GM12874 (cell line): ENCODE data around the gene CDX1.

Source experiments
- CTCF ChIP-seq: IDR thresholded peaks from 2 replicates; pipeline ENCODE4 v1.5.1; 2011; ENCODE audit warnings: low read depth, mild to moderate bottlenecking, control low read depth, low read length, moderate library complexity; ENCODE audit not compliant: insufficient read depth

The CDX1 gene

GRCh38 chr5:150188146-150188842 lies 21.7 kb downstream of the CDX1 start:
- TF ChIP-seq CTCF = no peak

DNA sequence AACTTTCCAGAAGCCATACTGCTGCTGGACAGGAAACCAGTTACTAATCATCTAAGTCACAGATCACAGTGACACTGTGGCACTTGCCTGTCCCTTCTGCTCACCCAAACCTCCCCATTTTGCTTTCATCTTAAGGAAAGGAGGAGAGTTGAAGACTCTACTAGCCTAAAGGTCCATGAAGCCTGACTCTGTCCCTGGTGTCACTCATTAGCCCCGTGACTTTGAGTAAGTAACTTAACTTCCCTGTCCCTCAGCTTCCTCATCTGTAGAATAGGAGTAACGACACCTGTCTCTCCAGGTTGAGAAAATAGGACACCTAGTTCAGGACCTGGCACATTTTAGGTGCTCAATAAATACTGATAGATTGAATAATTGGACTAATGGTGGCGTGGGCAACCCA lies 22.7 kb downstream of the CDX1 start:
- TF ChIP-seq CTCF = no peak

- no peak for TF ChIP-seq CTCF
Measured at GRCh38 chr5:150189728-150190502, 23.3 kb downstream of the CDX1 start, which contains the start of gene SLC6A7. TSS of gene SLC6A7 (plus strand) at chr5:150190062. CDS start at chr5:150190328, 266 bp downstream.

DNA sequence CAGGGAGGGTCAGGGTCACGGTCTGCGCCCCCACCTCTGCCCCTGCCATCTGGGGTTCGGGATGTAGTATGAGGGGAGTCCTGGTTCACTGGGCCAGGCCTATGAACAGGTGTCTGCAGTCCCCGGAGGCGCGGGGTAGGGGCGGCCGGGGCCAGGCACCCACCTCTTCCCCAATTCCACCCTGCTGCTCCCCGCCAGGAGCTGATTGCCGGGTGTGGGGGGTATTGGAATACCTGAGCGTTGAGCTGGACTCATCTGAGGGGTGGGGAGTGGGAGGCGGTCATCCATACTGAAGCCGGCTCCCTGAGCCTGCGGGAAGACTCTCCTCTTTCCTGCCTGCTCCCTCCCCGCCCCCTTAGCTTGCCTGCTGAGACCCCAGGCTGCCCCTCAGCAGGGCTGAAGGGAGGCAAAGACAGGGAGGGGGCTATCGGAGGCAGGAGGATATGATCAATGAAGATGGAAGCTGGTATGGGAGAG lies 24.0 kb downstream of the CDX1 start:
- TF ChIP-seq CTCF = no peak

- no peak for TF ChIP-seq CTCF
Measured at GRCh38 chr5:150190987-150191386, 24.4 kb downstream of the CDX1 start.

DNA sequence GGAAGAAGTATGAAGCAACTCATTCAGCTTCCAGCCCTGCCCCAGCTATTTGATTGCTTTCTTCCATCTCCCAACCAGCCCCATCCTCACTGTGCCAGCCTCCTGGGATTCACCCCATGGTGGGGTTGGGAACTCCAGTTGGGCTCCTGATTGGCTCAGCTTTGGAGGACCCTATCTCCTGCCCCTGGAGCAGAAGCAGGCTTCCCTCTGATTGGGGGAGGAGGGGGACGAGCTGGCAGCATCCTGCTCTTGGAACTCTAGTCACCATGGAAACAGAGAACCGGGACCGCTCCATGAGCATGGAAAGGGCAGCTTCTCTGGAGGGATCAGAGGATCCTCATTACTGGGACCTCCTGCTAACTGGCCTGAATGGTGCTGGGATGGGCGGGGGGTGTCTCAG lies 25.9 kb downstream of the CDX1 start:
- no peak for TF ChIP-seq CTCF

DNA sequence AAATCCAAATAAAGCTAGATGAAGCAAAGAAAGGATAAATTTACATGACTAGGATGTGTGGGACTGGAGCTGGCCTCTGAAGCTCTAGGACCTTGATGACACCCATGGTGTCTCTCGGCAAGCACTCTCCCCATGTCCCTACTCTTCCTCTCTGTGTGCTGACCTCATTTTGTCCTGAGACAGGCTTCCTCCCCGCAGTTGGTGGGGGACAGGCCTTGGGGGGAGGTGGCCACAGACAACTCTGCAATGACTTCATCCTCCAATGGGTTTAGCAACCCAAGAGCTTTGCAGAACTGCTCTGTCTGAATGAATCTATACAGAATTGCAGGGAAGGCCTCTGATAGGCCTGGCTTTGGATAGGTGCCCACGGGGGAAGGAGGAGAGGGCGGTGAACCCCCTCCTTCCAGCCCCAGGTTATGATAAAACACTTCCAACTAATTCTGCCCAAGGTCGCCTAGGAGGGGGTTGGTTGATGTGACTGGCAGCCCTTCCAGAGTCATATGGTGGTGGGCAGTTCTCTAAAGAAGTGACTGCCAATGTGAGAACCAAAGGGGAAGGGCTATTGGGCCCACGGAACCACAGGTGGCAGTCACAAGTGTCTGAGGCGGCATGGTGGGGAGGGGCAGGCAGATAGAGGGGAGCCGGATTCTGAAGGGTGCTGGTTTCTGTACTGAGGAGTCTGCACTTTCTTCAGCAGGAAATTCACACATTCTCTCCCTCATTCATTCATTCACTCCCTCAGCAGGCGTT lies 29.3 kb downstream of the CDX1 start:
- no peak for TF ChIP-seq CTCF
